CD4-positive, alpha-beta T cell treated with Interleukin-4 for 4 hours (primary cell): ENCODE measurements around the gene FGD2.
"Not testable (repeated sequence)": the region's sequence is repeated elsewhere in the genome, so short reads cannot be mapped to it uniquely, and the experiment has no call there.

ENCODE experiments used
- DNase-seq: peaks from one replicate; pipeline ENCODE4 v3.0.0-alpha.2; 2020

Gene FGD2

GRCh38 chr6:37043091-37043490, 37.6 kb downstream of the FGD2 start:
- not testable (repeated sequence) for DNase-seq

- DNase-seq: no peak
These were observed 41.9 kb downstream of the FGD2 start for GRCh38 chr6:37047346-37047688.

- no peak for DNase-seq
These were observed 42.4 kb downstream of the FGD2 start for GRCh38 chr6:37047689-37048402.

GRCh38 chr6:37048403-37048850, 43.0 kb downstream of the FGD2 start:
- no peak for DNase-seq

- peak; percentile 91 for DNase-seq
These were observed 43.6 kb downstream of the FGD2 start for GRCh38 chr6:37048851-37049757.

GRCh38 chr6:37049758-37050044, 44.2 kb downstream of the FGD2 start:
- no peak for DNase-seq

GRCh38 chr6:37050045-37050853, 44.8 kb downstream of the FGD2 start:
- peak; percentile 71 for DNase-seq

- no peak for DNase-seq
These were observed 45.3 kb downstream of the FGD2 start for GRCh38 chr6:37050854-37051137.

GRCh38 chr6:37051138-37052026, 45.9 kb downstream of the FGD2 start:
- DNase-seq: peak; percentile 92

- peak; percentile 22 for DNase-seq
These were observed 46.7 kb downstream of the FGD2 start for GRCh38 chr6:37052027-37052628.

GRCh38 chr6:37053683-37054082, 48.2 kb downstream of the FGD2 start:
- no peak for DNase-seq

- no peak for DNase-seq
These were observed 48.7 kb downstream of the FGD2 start for GRCh38 chr6:37054171-37054570.

GRCh38 chr6:37054580-37054979, 49.1 kb downstream of the FGD2 start:
- DNase-seq: no peak

GRCh38 chr6:37056112-37056403, 50.6 kb downstream of the FGD2 start:
- no peak for DNase-seq

GRCh38 chr6:37056439-37057127, 51.1 kb downstream of the FGD2 start:
- DNase-seq: no peak

- no peak for DNase-seq
These were observed 51.6 kb downstream of the FGD2 start for GRCh38 chr6:37057128-37057471.

GRCh38 chr6:37057678-37058077, 52.2 kb downstream of the FGD2 start:
- DNase-seq: no peak

GRCh38 chr6:37058084-37058586, 52.7 kb downstream of the FGD2 start:
- no peak for DNase-seq

GRCh38 chr6:37058984-37059343, 53.5 kb downstream of the FGD2 start:
- not testable (repeated sequence) for DNase-seq

- DNase-seq: no peak
These were observed 54.1 kb downstream of the FGD2 start for GRCh38 chr6:37059344-37060194.

- DNase-seq: no peak
These were observed 54.7 kb downstream of the FGD2 start for GRCh38 chr6:37060195-37060559.
